ENCODE results near the gene B3GAT1. TPM values are rescaled to one million over a fixed set of nuclear protein-coding genes. Genes with fewer than 3 reads are reported as not detected.

The B3GAT1 gene
- total and polyA plus RNA-seq, 9 donors = 0.11 to 1.4 (median 0.23) TPM

DNA sequence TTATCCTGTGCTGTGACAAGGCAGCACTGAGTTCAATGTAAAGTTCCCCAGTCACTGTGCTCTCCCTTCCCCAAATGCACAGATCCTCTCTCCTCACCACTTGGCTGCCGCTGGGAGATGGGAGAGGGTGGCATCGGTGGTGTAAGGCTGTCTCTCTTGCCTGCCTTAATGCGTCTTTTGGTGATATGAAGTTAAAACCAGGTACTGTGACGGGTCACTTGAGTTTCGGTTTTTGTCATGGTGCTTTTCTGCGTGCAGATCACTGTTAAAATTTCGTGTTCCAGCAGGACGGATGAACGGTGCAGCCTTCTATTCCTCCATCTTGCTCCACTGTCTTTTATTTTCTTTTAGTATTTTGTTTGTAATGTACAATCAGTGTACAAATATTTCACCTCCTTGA is 61.7 kb downstream of the B3GAT1 start:
- Histone ChIP-seq H3K27me3 (no peaks in the 10 kb centered on the region), H3K4me1 (ENCODE audit: insufficient read depth) (peaks cover 7% of the 10 kb centered on the region), H3K4me3 (no peak overlapping the region), H3K9me3 (no peaks in the 10 kb centered on the region), H3K27ac (no peak overlapping the region), H3K36me3 (no peaks in the 10 kb centered on the region)
- WGBS, 3 donors = 95 to 96% (median 96%) methylated on average over 9 of the region's 9 CpGs
- TF ChIP-seq POLR2A (IDR thresholded peaks at IDR 0.05) (no peak), EP300 (IDR thresholded peaks at IDR 0.05) (no peak)
- TF ChIP-seq, protein P1, sequence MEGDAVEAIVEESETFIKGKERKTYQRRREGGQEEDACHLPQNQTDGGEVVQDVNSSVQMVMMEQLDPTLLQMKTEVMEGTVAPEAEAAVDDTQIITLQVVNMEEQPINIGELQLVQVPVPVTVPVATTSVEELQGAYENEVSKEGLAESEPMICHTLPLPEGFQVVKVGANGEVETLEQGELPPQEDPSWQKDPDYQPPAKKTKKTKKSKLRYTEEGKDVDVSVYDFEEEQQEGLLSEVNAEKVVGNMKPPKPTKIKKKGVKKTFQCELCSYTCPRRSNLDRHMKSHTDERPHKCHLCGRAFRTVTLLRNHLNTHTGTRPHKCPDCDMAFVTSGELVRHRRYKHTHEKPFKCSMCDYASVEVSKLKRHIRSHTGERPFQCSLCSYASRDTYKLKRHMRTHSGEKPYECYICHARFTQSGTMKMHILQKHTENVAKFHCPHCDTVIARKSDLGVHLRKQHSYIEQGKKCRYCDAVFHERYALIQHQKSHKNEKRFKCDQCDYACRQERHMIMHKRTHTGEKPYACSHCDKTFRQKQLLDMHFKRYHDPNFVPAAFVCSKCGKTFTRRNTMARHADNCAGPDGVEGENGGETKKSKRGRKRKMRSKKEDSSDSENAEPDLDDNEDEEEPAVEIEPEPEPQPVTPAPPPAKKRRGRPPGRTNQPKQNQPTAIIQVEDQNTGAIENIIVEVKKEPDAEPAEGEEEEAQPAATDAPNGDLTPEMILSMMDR (IDR thresholded peaks at IDR 0.05) = no peak
- intact Hi-C loops (cut with DNase I) = no loop called here
- DNase-seq = no peak

DNA sequence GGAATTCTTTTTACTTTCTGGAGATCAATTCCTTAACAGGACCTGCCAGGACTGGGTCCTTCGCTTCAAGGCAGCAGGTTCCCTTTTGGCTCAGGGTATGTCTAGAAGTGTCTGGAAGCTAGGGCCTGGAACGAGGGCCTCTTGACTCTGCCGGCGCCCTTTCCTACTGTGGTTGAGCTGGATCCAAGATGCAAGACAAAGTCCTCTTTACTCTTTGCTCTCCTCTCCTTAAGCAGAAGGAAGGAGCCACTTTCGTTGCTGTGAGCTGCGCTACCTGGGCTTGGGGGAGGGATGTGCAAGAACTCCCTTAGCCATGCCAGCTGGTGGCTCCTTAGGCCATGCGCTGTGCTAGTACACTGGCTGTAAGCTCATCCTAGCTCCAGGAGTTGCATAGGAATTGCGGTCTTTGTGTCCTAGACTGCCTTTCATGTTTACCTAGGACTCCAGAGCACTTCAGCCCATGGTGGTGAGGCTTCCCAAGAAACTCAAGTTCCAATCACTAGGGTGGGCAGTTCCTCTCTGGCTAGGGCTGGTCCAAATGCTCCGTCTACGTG is 62.2 kb downstream of the B3GAT1 start:
- no peaks in the 10 kb centered on the region for H3K36me3 ChIP-seq
- no peaks in the 10 kb centered on the region for H3K27me3 ChIP-seq
- no peak for TF ChIP-seq POLR2A (IDR thresholded peaks at IDR 0.05)
- no peak for TF ChIP-seq EP300 (IDR thresholded peaks at IDR 0.05)
- TF ChIP-seq, protein P1 (IDR thresholded peaks at IDR 0.05) = no peak
- H3K4me3 ChIP-seq = no peak overlapping the region
- no peaks in the 10 kb centered on the region for H3K9me3 ChIP-seq
- 92 to 95% (median 94%) methylated on average over 10 of the region's 10 CpGs for WGBS, 3 donors
- intact Hi-C loops (cut with DNase I) = no loop called here
- H3K27ac ChIP-seq = no peak overlapping the region
- DNase-seq = no peak
- H3K4me1 ChIP-seq (ENCODE audit: insufficient read depth) = peaks cover 11% of the 10 kb centered on the region

DNA sequence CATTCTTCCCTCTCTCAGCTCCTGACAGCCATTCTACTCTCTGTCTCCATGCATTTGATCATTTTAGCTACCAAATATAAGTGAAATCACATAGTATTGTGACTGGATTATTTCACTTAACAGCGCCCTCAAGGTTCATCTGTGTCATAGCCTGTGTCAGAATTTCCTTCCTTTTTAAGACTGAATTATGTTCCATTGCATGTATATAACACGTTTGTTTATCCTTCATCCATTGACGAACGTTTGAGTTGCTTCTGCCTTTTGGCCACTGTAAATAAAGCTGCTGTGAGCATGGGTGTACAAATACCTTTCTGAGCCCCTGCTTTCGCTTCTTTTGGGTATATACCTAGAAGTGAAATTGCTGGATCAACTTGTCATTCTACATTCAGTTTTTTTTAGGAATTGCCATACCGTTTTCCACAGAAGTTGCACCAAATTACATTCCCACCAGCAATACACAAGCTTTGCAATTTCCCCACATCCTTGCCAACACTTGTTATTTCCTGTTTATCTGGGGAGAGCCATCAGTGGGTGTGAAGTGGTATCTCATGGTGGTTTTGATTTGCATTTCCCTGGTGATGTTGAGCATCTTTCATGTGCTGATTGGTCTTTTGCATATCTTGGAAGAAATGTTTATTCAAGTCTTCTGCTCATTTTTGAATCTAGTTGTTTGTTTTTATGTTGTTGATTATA is 62.8 kb downstream of the B3GAT1 start:
- TF ChIP-seq EP300 (IDR thresholded peaks at IDR 0.05) (no peak), POLR2A (IDR thresholded peaks at IDR 0.05) (no peak)
- TF ChIP-seq, protein P1 (IDR thresholded peaks at IDR 0.05) = no peak
- Histone ChIP-seq H3K9me3 (no peaks in the 10 kb centered on the region), H3K4me1 (ENCODE audit: insufficient read depth) (peaks cover 11% of the 10 kb centered on the region), H3K27ac (no peak overlapping the region), H3K27me3 (no peaks in the 10 kb centered on the region), H3K4me3 (no peak overlapping the region), H3K36me3 (no peaks in the 10 kb centered on the region)
- no peak for DNase-seq
- 76 to 79% (median 78%) methylated on average over 6 of the region's 6 CpGs for WGBS, 3 donors
- intact Hi-C loops (cut with DNase I) = no loop called here

DNA sequence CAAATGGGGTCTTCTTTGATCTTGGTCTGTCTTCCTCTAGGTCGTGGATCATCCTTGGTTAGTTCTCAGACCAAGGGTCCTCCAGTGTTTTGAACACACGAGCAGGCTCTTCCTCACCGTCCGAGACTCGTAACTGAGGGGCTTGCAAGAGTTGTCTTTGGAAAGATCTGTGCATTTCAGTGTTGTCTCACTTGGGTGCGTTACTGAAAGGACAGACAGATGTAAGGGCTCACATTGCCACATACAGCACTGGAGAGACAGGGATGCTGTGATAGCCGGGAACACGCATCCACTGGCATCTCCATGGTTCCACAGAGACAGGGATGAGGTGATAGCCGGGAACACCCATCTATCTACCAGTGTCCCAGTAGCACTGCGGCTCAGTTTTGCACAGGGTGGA is 64.6 kb downstream of the B3GAT1 start:
- peak in 2 of 5 donors; percentile 1 to 6 for DNase-seq
- 85 to 95% (median 91%) methylated on average over 10 of the region's 10 CpGs for WGBS, 3 donors
- H3K27ac ChIP-seq = no peak overlapping the region
- no peaks in the 10 kb centered on the region for H3K36me3 ChIP-seq
- peaks cover 11% of the 10 kb centered on the region for H3K4me1 ChIP-seq (ENCODE audit: insufficient read depth)
- no peaks in the 10 kb centered on the region for H3K27me3 ChIP-seq
- no peak overlapping the region for H3K4me3 ChIP-seq
- intact Hi-C loops (cut with DNase I) = no loop called here
- no peaks in the 10 kb centered on the region for H3K9me3 ChIP-seq
- TF ChIP-seq POLR2A (IDR thresholded peaks at IDR 0.05) = no peak
- no peak for TF ChIP-seq EP300 (IDR thresholded peaks at IDR 0.05)
- TF ChIP-seq, protein P1 (IDR thresholded peaks at IDR 0.05) = no peak
